T-cell (primary cell): Measurements from ENCODE around the gene CCNI. TPM values are rescaled to one million over a fixed set of nuclear protein-coding genes. Genes with fewer than 3 reads are reported as not detected.

Experiments
- ATAC-seq, 4 experiments: fragments of 200-7000 bp in 3 of 4; fragments of 150-1000 bp in 1 of 4; cut with Tn5 transposase; replicated peaks in 1 of 4; 1 replicate in 3 of 4; 2 replicates in 1 of 4; pipeline ENCODE4 v1.10.0; 2021; ENCODE audit warnings: moderate library complexity in 3 of 4, mild to moderate bottlenecking in 2 of 4, moderate number of reproducible peaks in 1 of 4
- CTCF ChIA-PET, 2 donors: fragments of 300-600 bp; sonication (Branson Sonifier 250); formaldehyde crosslinking; loops; one replicate each; lab custom pipeline; 2022; ENCODE audit warnings: antibody characterized with exemption in 2 of 2; lab: Charles Lee
- POLR2A ChIA-PET, 2 donors: fragments of 300-600 bp; sonication (Branson Sonifier 250); formaldehyde crosslinking; loops; one replicate each; lab custom pipeline; 2022; ENCODE audit warnings: antibody characterized with exemption in 2 of 2; lab: Charles Lee
- DNase-seq, 35 experiments: peaks; one replicate each; pipeline versions ENCODE4 v3.0.0 to v3.0.0-alpha.2; 2013 to 2023
- H3K27ac ChIP-seq: one replicate; pipeline ENCODE4 v1.5.1; 2013; ENCODE audit warnings: low read length
- H3K27me3 ChIP-seq, 2 experiments: replicated peaks in 1 of 2; 1 replicate in 1 of 2; 2 replicates in 1 of 2; pipeline versions ENCODE4 v1.6.1 to v1.7.0; 2013; ENCODE audit warnings: low read length in 1 of 2, mixed read lengths in 1 of 2; ENCODE audit not compliant: control insufficient read depth in 2 of 2, insufficient read depth in 2 of 2; ENCODE audit errors: extremely low read depth in 1 of 2
- H3K36me3 ChIP-seq, 2 donors: 1 replicate in 1 of 2; 2 replicates in 1 of 2; pipeline versions ENCODE4 v1.6.1 to v1.7.0; 2013; ENCODE audit warnings: low read length in 1 of 2; ENCODE audit not compliant: control insufficient read depth in 2 of 2, insufficient read depth in 1 of 2; ENCODE audit errors: extremely low read depth in 1 of 2
- H3K4me1 ChIP-seq, 2 experiments: 1 replicate in 1 of 2; 2 replicates in 1 of 2; pipeline versions ENCODE4 v1.6.1 to v1.7.0; 2013; ENCODE audit warnings: low read length in 2 of 2, mixed read lengths in 1 of 2; ENCODE audit not compliant: insufficient read depth in 2 of 2, control insufficient read depth in 1 of 2; ENCODE audit errors: extremely low read depth in 1 of 2
- H3K4me3 ChIP-seq, 2 donors: 1 replicate in 1 of 2; 2 replicates in 1 of 2; pipeline versions ENCODE4 v1.5.1 to v1.7.0; 2013; ENCODE audit warnings: mild to moderate bottlenecking in 2 of 2, low read length in 1 of 2, moderate library complexity in 1 of 2; ENCODE audit not compliant: control insufficient read depth in 1 of 2; ENCODE audit errors: extremely low read depth in 1 of 2
- H3K9me3 ChIP-seq: 2 replicates; pipeline ENCODE4 v1.7.0; 2013
- H3K27ac Mint-ChIP-seq, 2 donors: one replicate each; pipeline ENCODE4 v1.8.0; 2020 to 2021; ENCODE audit warnings: mild to moderate bottlenecking in 2 of 2, mixed read lengths in 2 of 2
- H3K27me3 Mint-ChIP-seq, 2 donors: one replicate each; pipeline ENCODE4 v1.8.0; 2021 to 2022; ENCODE audit warnings: mixed read lengths in 2 of 2
- H3K36me3 Mint-ChIP-seq: one replicate; pipeline ENCODE4 v1.8.0; 2021; ENCODE audit warnings: mixed read lengths
- H3K4me1 Mint-ChIP-seq, 3 donors: one replicate each; pipeline ENCODE4 v1.8.0; 2020 to 2022; ENCODE audit warnings: mixed read lengths in 3 of 3, mild to moderate bottlenecking in 1 of 3
- H3K4me3 Mint-ChIP-seq, 3 donors: one replicate each; pipeline ENCODE4 v1.8.0; 2020 to 2022; ENCODE audit warnings: mild to moderate bottlenecking in 3 of 3, mixed read lengths in 3 of 3, moderate library complexity in 3 of 3
- H3K9me3 Mint-ChIP-seq, 3 donors: one replicate each; pipeline ENCODE4 v1.8.0; 2020 to 2022; ENCODE audit warnings: mixed read lengths in 3 of 3
- WGBS: methylation state at CpG from one replicate; pipeline ENCODE4 v1.1.5; 2013; ENCODE audit warnings: missing lambda C conversion rate; ENCODE audit not compliant: insufficient coverage; 5-methylcytosine and 5-hydroxymethylcytosine counted together
- total RNA-seq, 35 experiments: library from RNA in 6 of 35; stranded (reverse) in 6 of 35; fragments of 120-200 nt in 1 of 35; gene quantifications; one replicate each; pipeline versions ENCODE4 v1.2.1 to v1.2.4 and lab custom pipeline; 2013 to 2026

The CCNI gene
- total RNA-seq, 5 donors from 2014 or later (not counting 1 experiment from before 2014, with no cell fraction given) = 229 to 359 (median 256) TPM

- H3K9me3 ChIP-seq = no peaks in the 10 kb centered on the region
- no peak overlapping the region for H3K27ac Mint-ChIP-seq
- no peak for ATAC-seq
- peaks cover 16 to 27% (median 18%) of the 10 kb centered on the region in 3 donors for H3K4me1 Mint-ChIP-seq
- H3K27me3 Mint-ChIP-seq = no peaks in the 10 kb centered on the region
- no peaks in the 10 kb centered on the region for H3K27me3 ChIP-seq
- POLR2A ChIA-PET = no interaction called here
- peaks cover 6 to 30% of the 10 kb centered on the region in 2 donors for H3K36me3 ChIP-seq
- no peak overlapping the region for H3K4me3 ChIP-seq
- peaks cover 57% of the 10 kb centered on the region for H3K36me3 Mint-ChIP-seq
- H3K9me3 Mint-ChIP-seq = no peaks in the 10 kb centered on the region
- no peak overlapping the region for H3K4me3 Mint-ChIP-seq
- CTCF ChIA-PET = no interaction called here
- H3K27ac ChIP-seq = no peak overlapping the region
- whole genome bisulfite sequencing = no CpG with 5 or more reads among the region's 1 CpG
- DNase-seq = no peak
- H3K4me1 ChIP-seq = peaks cover 3 to 13% of the 10 kb centered on the region in 2 experiments
Observed at GRCh38 chr4:77025643-77026321, 50.0 kb downstream of the CCNI start.

DNA sequence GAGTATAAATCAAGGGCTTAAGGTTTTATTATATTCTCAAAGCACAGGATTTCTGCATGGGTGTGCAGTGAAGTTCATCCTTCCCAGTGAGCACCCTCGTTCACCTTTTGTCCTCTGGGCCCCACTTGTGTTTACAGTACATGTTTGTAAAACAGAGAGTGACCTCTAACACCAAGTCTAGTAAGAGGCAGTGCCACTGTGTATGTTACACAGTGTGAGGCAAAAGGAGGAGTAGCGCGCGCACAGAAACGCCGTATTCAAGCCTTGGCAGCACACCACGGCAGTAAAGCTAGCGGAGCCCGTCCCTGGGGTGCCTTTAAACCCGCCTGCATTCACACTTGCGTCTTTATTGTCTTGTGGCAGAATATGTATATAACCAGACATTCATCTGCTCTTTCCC lies 51.9 kb downstream of the CCNI start:
- no peak for DNase-seq
- H3K27ac ChIP-seq = no peak overlapping the region
- H3K4me3 Mint-ChIP-seq = no peak overlapping the region
- no peaks in the 10 kb centered on the region for H3K27me3 ChIP-seq
- no peaks in the 10 kb centered on the region for H3K27me3 Mint-ChIP-seq
- peaks cover 7 to 40% of the 10 kb centered on the region in 2 donors for H3K36me3 ChIP-seq
- H3K4me1 ChIP-seq = peaks cover 3 to 10% of the 10 kb centered on the region in 2 experiments
- POLR2A ChIA-PET = no interaction called here
- H3K4me3 ChIP-seq = no peak overlapping the region
- ATAC-seq = no peak
- H3K9me3 ChIP-seq = no peaks in the 10 kb centered on the region
- no peaks in the 10 kb centered on the region for H3K9me3 Mint-ChIP-seq
- CTCF ChIA-PET = no interaction called here
- peaks cover 63% of the 10 kb centered on the region for H3K36me3 Mint-ChIP-seq
- H3K4me1 Mint-ChIP-seq = peaks cover 11 to 19% (median 13%) of the 10 kb centered on the region in 3 donors
- no peak overlapping the region for H3K27ac Mint-ChIP-seq
- WGBS = 60% methylated on average over 1 of the region's 11 CpGs

DNA sequence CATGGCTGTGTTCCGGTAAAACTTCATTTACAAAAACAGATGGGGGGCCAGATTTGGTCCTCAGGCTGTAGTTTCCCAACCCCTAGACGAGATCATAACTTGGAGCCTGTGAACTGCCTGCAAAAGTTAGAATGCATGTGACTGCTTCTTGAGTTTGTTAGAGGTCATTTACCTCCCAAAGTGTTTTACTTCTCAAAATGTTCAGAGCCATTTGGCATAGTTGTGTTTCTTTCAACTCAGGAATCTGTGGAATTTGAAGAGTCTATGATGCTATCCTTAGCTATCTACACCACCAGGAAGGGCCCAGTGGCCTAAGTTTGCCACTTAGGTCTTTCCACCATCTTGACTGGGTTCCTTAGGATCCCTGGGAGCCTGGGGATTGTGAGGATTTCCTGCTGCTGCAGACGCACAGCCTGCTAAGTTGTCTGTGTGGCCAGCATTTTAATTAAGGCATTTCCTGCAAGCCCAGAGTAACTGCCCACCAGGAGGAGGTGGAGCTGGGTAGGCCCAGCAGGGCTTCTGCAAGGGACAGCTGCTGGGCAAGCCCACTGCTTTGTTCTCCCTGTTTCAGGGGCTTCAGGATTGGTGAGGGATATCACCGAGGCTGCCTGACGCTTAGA lies 53.1 kb downstream of the CCNI start:
- POLR2A ChIA-PET = no interaction called here
- Histone ChIP-seq H3K27me3 (no peaks in the 10 kb centered on the region), H3K36me3 (peaks cover 10 to 37% of the 10 kb centered on the region in 2 donors), H3K9me3 (no peaks in the 10 kb centered on the region), H3K4me1 (peaks cover 0 to under 1% of the 10 kb centered on the region in 2 experiments), H3K27ac (no peak overlapping the region), H3K4me3 (no peak overlapping the region)
- ATAC-seq = no peak
- Mint-ChIP-seq H3K36me3 (peaks cover 59% of the 10 kb centered on the region), H3K4me3 (no peak overlapping the region), H3K27ac (no peak overlapping the region), H3K9me3 (no peaks in the 10 kb centered on the region), H3K27me3 (no peaks in the 10 kb centered on the region), H3K4me1 (peaks cover 0 to 7% (median 3%) of the 10 kb centered on the region in 3 donors)
- no peak for DNase-seq
- CTCF ChIA-PET = no interaction called here
- 67% methylated on average over 1 of the region's 5 CpGs for WGBS

GRCh38 chr4:77021614-77022089 lies 54.1 kb downstream of the CCNI start:
- WGBS = 95% methylated on average over 4 of the region's 5 CpGs
- no peaks in the 10 kb centered on the region for H3K9me3 Mint-ChIP-seq

GRCh38 chr4:77020017-77020416 lies 55.8 kb downstream of the CCNI start:
- H3K27me3 ChIP-seq = no peaks in the 10 kb centered on the region
- Mint-ChIP-seq H3K27me3 (no peaks in the 10 kb centered on the region), H3K4me3 (no peak overlapping the region), H3K27ac (no peak overlapping the region), H3K9me3 (no peaks in the 10 kb centered on the region), H3K4me1 (peaks cover 6 to 7% (median 7%) of the 10 kb centered on the region in 3 donors), H3K36me3 (peaks cover 51% of the 10 kb centered on the region)
- CTCF ChIA-PET = no interaction called here
- WGBS = 100% methylated on average over 3 of the region's 3 CpGs
- no peaks in the 10 kb centered on the region for H3K9me3 ChIP-seq
- H3K36me3 ChIP-seq = peaks cover 10 to 33% of the 10 kb centered on the region in 2 donors
- peaks cover 0 to 2% of the 10 kb centered on the region in 2 experiments for H3K4me1 ChIP-seq
- H3K27ac ChIP-seq = no peak overlapping the region
- H3K4me3 ChIP-seq = no peak overlapping the region
- ATAC-seq = no peak
- POLR2A ChIA-PET = interaction anchor here in 1 of 2 donors (0.6 kb wide), 1 partner anchor 803 kb away, joined by 3 read pairs; no protein-coding TSS in a partner anchor
- no peak for DNase-seq

More at GRCh38 chr4:77021614-77022089, 54.1 kb downstream of the CCNI start:
- Histone ChIP-seq H3K4me3 (no peak overlapping the region), H3K4me1 (no peaks in the 10 kb centered on the region), H3K27ac (no peak overlapping the region), H3K36me3 (peaks cover 10 to 37% of the 10 kb centered on the region in 2 donors), H3K9me3 (no peaks in the 10 kb centered on the region), H3K27me3 (no peaks in the 10 kb centered on the region)
- Mint-ChIP-seq H3K4me1 (peaks cover 0 to 4% (median 0%) of the 10 kb centered on the region in 3 donors), H3K27me3 (no peaks in the 10 kb centered on the region), H3K27ac (no peak overlapping the region), H3K36me3 (peaks cover 56% of the 10 kb centered on the region), H3K4me3 (no peak overlapping the region)
- no peak for DNase-seq
- CTCF ChIA-PET = no interaction called here
- POLR2A ChIA-PET = interaction anchor here in 1 of 2 donors (0.6 kb wide), 1 partner anchor 35 kb away, joined by 4 read pairs; no protein-coding TSS in a partner anchor
- ATAC-seq = no peak

DNA sequence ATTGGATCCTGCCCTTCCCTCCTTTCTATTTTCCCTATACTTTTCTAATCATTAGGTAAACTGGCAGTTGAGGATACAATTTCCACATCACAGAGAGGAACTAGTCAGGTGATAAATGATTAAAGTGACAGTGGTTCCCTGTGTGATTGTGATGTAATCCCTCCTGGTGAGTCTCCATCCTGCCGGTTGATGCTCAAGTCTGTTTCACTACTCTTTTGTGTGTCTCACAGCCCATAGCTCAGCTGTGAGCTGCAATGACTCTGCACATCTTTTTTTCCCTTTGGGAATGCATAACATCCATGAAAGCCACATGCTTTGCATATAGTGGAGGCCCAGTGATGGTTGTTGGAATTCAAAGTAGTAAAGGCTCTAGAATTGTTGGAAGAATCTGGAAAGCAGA lies 60.4 kb downstream of the CCNI start:
- CTCF ChIA-PET = no interaction called here
- 25% methylated on average over 1 of the region's 1 CpG for WGBS
- no peak for ATAC-seq

More for the DNA sequence above, 60.4 kb downstream of the CCNI start:
- H3K4me3 Mint-ChIP-seq = no peak overlapping the region
- H3K36me3 Mint-ChIP-seq = peaks cover 39% of the 10 kb centered on the region
- H3K36me3 ChIP-seq = peaks cover 4 to 13% of the 10 kb centered on the region in 2 donors
- peak overlapping the region in 1 of 2 donors; percentile 49 for H3K27ac Mint-ChIP-seq
- POLR2A ChIA-PET = interaction anchor here (0.6 to 0.8 kb wide), 3 partner anchors 17 to 57 kb away, joined by 3 read pairs; no protein-coding TSS in a partner anchor
- H3K9me3 ChIP-seq = no peaks in the 10 kb centered on the region
- peaks cover 47 to 50% (median 47%) of the 10 kb centered on the region in 3 donors for H3K4me1 Mint-ChIP-seq
- no peak for DNase-seq
- H3K4me3 ChIP-seq = no peak overlapping the region
- H3K4me1 ChIP-seq = peaks cover 14 to 32% of the 10 kb centered on the region in 2 experiments
- no peaks in the 10 kb centered on the region for H3K27me3 ChIP-seq
- H3K27me3 Mint-ChIP-seq = no peaks in the 10 kb centered on the region
- no peak overlapping the region for H3K27ac ChIP-seq
- H3K9me3 Mint-ChIP-seq = no peaks in the 10 kb centered on the region
